ENCODE measurements around the gene NT5DC1. TPM values are rescaled to one million over a fixed set of nuclear protein-coding genes. Genes with fewer than 3 reads are reported as not detected.

NT5DC1 gene
- total RNA-seq, 2 experiments from 2014 or later, result 48.3 to 49.4 TPM

DNA sequence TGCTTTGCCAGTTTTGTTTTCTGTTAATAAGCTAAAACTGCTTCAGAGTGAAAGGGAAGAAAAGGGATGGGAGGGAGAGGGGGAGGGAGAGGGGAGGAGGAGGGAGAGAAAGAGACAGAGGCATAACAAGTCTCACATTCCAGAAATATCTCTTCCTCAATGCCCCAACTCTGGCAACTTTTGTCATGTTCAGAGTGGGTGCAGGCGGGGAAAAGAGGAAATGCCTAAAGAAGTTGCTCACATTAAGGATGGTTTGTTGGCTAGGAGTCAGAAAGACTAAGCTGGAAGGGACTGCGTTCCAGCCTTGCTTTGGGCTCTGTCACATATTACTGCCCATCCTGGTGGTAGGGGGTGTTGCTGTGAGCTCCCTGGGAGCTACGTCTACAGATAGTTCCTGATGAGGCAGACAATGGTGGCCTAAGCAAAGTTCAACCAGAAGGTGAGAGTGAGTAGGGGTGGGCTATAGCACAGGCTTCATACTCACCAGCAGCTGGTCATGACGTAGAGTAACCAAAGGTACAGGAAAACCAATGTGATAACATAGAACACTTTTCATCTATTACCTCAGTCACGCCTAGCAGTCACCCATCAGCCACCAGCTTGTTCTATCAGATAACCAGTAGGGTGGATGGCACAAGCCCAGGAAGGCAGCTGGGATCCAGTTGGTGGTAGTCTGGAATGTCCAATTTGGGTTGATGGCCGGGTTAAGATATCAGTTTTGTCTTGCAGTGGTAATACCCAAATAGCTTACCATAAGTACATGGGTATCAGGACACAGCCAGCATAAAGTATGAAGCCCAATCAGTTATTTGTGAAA, 151.1 kb downstream of the NT5DC1 start:
- H3K9me3 Mint-ChIP-seq, result no peaks in the 10 kb centered on the region
- no peaks in the 10 kb centered on the region for H3K27me3 Mint-ChIP-seq
- ChIA-PET CTCF (interaction anchor here (0.9 kb wide), 1 partner anchor 33 kb away, joined by 3 read pairs; no protein-coding TSS in a partner anchor), POLR2A (interaction anchor here (1.1 to 7.6 kb wide), 4 partner anchors 13 to 320 kb away, joined by 3 to 98 read pairs (median 4); partner anchors contain the start of gene TSPYL1)
- peaks cover 21% of the 10 kb centered on the region for H3K4me1 Mint-ChIP-seq
- no peak for DNase-seq
- H3K36me3 Mint-ChIP-seq (ENCODE audit: low read depth), result peaks cover 8% of the 10 kb centered on the region
- H3K4me3 Mint-ChIP-seq, result peak overlapping the region; percentile 40
- H3K27ac Mint-ChIP-seq, result peak overlapping the region; percentile 47

DNA sequence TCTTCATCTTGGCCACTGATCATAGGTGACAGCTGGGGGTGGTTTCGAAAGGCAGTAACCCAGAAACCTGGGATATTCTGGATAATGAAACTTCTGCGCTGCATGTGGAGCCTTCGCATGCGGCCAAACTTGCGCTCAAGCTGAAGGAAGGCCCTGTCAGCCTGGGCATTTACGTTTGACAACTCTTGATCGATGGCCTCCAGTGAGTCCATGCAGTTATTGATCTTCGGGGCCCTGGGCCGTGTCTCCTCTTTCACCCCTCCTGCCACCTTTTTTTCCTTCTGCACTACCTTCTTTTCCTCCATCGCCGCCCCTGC, 152.5 kb downstream of the NT5DC1 start:
- H3K27me3 Mint-ChIP-seq, result no peaks in the 10 kb centered on the region
- POLR2A ChIA-PET, result interaction anchor here (0.7 to 7.6 kb wide), 7 partner anchors 8 to 326 kb away, joined by 3 to 98 read pairs (median 4); partner anchors contain the start of genes RWDD1 and TSPYL1
- peaks cover 8% of the 10 kb centered on the region for H3K36me3 Mint-ChIP-seq (ENCODE audit: low read depth)
- CTCF ChIA-PET, result interaction anchor here (1.1 to 2.7 kb wide), 5 partner anchors 14 to 141 kb away, joined by 3 to 12 read pairs (median 4); partner anchors contain the start of gene TSPYL1
- H3K9me3 Mint-ChIP-seq, result no peaks in the 10 kb centered on the region
- DNase-seq, result no peak
- no peak overlapping the region for H3K27ac Mint-ChIP-seq
- no peak overlapping the region for H3K4me3 Mint-ChIP-seq
- H3K4me1 Mint-ChIP-seq, result peaks cover 21% of the 10 kb centered on the region

DNA sequence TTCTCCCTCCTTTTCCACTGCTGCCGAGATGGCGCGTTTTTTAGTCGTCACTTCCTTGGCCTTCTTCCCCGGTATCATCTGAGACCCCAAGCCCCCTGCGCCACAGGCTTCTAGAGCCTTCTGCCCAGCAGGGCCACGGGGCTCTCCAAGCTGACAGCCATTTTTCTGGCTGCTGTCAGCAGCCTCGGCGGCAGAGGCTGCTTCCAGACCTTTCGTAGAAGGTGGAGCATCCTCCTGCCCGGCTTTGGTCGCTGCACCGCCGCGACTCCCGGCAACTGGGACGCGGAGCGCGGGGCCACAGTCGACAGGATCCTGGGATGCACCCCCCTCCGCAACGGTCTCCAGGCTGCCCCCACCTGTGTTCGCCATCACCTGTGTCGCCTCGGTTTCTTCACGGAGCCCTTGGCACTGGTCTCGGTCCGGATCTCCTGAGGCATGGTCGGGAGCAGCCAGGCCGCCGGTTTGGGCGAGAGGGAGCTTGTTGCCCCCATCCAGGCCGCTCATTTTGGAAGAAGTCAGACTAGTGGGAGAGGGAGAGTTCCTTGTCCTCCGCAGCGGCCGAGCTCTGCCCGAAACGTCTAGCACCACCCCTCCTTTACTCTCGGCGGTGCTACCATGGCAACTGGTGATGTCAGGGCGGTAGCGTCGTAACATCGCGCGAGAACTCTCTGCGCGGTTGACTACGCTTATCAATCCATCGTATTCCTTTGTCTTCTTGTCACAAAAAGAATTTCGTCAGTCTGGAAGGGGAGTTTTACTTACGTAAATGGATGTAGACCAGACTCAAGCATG, 153.0 kb downstream of the NT5DC1 start, which contains the start of gene TSPYL4:
TSS of gene TSPYL4 (minus strand) at position 571 of the 792 bp plus-strand sequence. CDS start at position 504, 67 bp downstream.
- H3K4me3 Mint-ChIP-seq, result no peak within 1 kb of the TSS
- H3K36me3 Mint-ChIP-seq (ENCODE audit: low read depth), result peaks cover 8% of the 10 kb centered on the region
- H3K27ac Mint-ChIP-seq, result no peak within 1 kb of the TSS
- peaks cover 17% of the 10 kb centered on the region for H3K4me1 Mint-ChIP-seq
- DNase-seq, result peak; percentile 92
- no peaks in the 10 kb centered on the region for H3K27me3 Mint-ChIP-seq
- ChIA-PET CTCF (interaction anchor here (0.7 to 2.7 kb wide), 10 partner anchors 8 to 318 kb away, joined by 3 to 12 read pairs (median 4); partner anchors contain the start of genes RWDD1 and TSPYL1), POLR2A (interaction anchor here (0.6 to 7.6 kb wide), 9 partner anchors 8 to 326 kb away, joined by 3 to 98 read pairs (median 4); partner anchors contain the start of genes NT5DC1, RWDD1 and TSPYL1)
- no peaks in the 10 kb centered on the region for H3K9me3 Mint-ChIP-seq

DNA sequence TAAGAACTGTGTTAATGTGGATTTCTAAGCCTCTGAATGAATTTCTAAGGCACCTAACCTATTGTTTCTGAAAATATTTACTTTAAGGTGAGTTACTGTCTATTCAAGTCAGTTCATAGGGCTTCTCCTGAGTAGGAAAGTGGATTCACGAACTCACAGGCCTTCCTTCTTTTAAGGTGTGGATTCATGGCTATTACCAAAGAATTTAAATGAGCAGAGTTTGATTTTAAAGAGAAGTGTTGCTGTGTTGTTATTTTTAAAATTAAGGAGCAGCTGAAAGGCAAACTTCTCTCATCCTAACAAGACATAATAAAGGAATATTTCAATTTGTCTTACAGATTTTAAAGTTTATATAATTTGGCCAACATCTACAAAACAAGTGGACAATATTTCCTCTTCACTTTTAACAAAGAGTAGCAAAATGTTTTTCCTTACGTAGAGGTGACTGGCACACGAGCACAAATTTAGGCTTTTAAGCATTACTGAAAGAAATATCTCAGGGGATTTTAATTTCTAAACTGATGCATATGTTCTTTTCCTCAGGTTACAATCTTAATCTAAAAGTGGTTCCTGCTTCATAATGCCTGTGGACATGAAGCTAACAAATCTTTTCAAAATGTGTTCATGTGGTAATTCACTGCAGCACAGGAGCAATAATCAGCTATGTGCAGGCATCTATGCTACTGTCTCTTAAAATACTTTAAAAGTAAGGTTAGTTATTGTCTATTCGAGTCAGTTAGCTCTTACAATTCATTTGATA, 153.8 kb downstream of the NT5DC1 start:
- CTCF ChIA-PET, result interaction anchor here (0.5 to 2.7 kb wide), 9 partner anchors 9 to 317 kb away, joined by 3 to 12 read pairs (median 5); partner anchors contain the start of genes RWDD1 and TSPYL1
- H3K4me1 Mint-ChIP-seq, result peaks cover 16% of the 10 kb centered on the region
- no peak for DNase-seq
- POLR2A ChIA-PET, result interaction anchor here (0.6 to 7.6 kb wide), 8 partner anchors 9 to 317 kb away, joined by 3 to 98 read pairs (median 7); partner anchors contain the start of genes NT5DC1, RWDD1 and TSPYL1
- peaks cover 8% of the 10 kb centered on the region for H3K36me3 Mint-ChIP-seq (ENCODE audit: low read depth)
- H3K4me3 Mint-ChIP-seq, result no peak overlapping the region
- H3K27ac Mint-ChIP-seq, result no peak overlapping the region
- no peaks in the 10 kb centered on the region for H3K9me3 Mint-ChIP-seq
- no peaks in the 10 kb centered on the region for H3K27me3 Mint-ChIP-seq

DNA sequence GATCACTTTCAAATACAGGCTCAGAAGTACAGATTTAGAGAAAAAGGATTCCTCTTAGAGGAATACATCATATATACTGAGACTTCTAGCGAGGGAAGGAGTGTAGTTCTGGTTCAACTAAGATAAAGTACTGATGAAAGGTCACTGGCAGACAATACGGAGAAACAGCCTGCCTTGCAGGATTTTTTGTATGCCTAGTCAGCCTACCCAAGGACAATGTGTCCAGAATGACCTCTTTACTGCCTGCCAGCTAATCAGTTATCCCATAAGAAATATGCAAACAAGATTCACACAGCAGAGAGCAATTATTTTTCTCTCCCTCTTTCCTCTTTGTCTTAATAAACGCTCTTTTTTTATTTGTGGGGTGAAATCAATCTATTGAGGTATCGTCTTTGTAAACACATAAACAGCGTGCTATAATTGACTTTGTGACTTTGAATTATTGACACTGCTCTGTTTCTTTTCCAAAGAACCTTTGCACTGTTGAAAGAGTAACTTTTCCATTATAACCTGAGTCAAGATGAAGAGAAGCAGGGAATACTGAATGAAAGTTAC, 154.7 kb downstream of the NT5DC1 start:
- Mint-ChIP-seq H3K36me3 (ENCODE audit: low read depth) (peaks cover 6% of the 10 kb centered on the region), H3K27me3 (no peaks in the 10 kb centered on the region), H3K27ac (no peak overlapping the region), H3K9me3 (no peaks in the 10 kb centered on the region), H3K4me3 (no peak overlapping the region), H3K4me1 (peaks cover 11% of the 10 kb centered on the region)
- DNase-seq, result no peak
- CTCF ChIA-PET, result interaction anchor here (1.1 to 2.7 kb wide), 5 partner anchors 13 to 316 kb away, joined by 4 to 10 read pairs (median 5); partner anchors contain the start of gene RWDD1
- POLR2A ChIA-PET, result interaction anchor here (1.5 to 7.6 kb wide), 4 partner anchors 13 to 316 kb away, joined by 5 to 98 read pairs (median 10); partner anchors contain the start of genes RWDD1 and TSPYL1

DNA sequence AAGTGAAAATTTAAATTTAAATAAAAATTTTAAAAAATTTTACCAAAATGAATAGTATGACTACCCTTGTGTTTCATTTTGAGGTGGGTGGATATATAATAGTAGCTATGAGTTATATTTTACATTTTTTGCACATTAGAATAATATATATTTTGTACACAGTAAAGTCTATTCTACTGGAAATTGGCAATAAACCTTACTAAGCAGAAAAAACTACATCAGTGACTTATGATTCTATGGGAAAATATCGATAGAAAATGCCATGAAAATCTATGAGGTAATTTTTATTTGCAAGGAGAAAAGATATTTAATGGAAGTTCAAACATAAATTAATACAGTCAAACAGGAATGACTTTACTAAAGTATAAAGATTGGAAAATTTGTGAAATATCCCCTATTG, 156.0 kb downstream of the NT5DC1 start:
- ChIA-PET CTCF (interaction anchor here (1.8 kb wide), 1 partner anchor 12 kb away, joined by 4 read pairs; no protein-coding TSS in a partner anchor), POLR2A (interaction anchor here (0.6 to 7.6 kb wide), 2 partner anchors 22 to 48 kb away, joined by 3 to 98 read pairs; partner anchors contain the start of gene TSPYL1)
- H3K4me3 Mint-ChIP-seq, result no peak overlapping the region

DNA sequence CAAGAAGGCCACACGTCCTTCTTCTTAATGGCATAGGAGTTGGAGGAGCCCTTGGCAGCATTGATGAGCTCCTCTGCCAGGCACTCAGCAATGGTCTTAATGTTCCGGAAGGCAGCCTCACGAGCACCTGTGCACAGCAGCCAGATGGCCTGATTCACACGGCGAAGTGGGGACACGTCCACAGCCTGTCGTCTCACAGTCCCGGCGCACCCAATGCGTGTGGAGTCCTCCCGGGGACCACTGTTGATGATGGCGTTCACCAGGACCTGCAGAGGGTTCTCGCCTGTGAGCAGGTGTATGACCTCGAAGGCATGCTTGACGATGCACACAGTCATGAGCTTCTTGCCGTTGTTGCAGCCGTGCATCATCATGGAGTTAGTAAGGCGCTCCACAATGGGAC, 157.9 kb downstream of the NT5DC1 start:
- ChIA-PET CTCF (no interaction called here), POLR2A (interaction anchor here (3.0 kb wide), 1 partner anchor 21 kb away, joined by 10 read pairs; the partner anchor contains the start of gene TSPYL1)
- peaks cover 10% of the 10 kb centered on the region for H3K36me3 Mint-ChIP-seq (ENCODE audit: low read depth)
- H3K27ac Mint-ChIP-seq, result no peak overlapping the region
- H3K27me3 Mint-ChIP-seq, result no peaks in the 10 kb centered on the region
- no peak overlapping the region for H3K4me3 Mint-ChIP-seq
- no peaks in the 10 kb centered on the region for H3K4me1 Mint-ChIP-seq
- no peak for DNase-seq
- H3K9me3 Mint-ChIP-seq, result peaks cover 8% of the 10 kb centered on the region

More for the DNA sequence above, 156.0 kb downstream of the NT5DC1 start:
- no peaks in the 10 kb centered on the region for H3K27me3 Mint-ChIP-seq
- no peak for DNase-seq
- no peaks in the 10 kb centered on the region for H3K9me3 Mint-ChIP-seq
- H3K27ac Mint-ChIP-seq, result no peak overlapping the region
- no peaks in the 10 kb centered on the region for H3K36me3 Mint-ChIP-seq (ENCODE audit: low read depth)
- no peaks in the 10 kb centered on the region for H3K4me1 Mint-ChIP-seq

DNA sequence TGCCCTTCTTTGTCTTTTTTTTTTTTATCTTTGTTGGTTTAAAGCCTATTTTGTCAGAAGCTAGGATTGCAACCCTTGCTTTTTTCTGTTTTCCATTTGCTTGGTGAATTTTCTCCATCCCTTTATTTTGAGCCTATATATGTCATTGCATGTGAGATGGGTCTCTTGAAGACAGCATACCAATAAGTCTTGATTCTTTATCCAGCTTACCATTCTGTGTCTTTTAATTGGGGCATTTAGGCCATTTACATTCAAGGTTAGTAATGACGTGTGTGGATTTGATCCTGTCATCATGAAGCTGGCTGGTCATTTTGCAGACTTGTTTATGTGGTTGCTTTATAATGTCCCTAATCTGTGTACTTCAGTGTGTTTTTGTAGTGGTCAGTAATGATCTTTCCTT, 162.7 kb downstream of the NT5DC1 start:
- CTCF ChIA-PET, result no interaction called here
- peaks cover 25% of the 10 kb centered on the region for H3K36me3 Mint-ChIP-seq (ENCODE audit: low read depth)
- no peak for DNase-seq

DNA sequence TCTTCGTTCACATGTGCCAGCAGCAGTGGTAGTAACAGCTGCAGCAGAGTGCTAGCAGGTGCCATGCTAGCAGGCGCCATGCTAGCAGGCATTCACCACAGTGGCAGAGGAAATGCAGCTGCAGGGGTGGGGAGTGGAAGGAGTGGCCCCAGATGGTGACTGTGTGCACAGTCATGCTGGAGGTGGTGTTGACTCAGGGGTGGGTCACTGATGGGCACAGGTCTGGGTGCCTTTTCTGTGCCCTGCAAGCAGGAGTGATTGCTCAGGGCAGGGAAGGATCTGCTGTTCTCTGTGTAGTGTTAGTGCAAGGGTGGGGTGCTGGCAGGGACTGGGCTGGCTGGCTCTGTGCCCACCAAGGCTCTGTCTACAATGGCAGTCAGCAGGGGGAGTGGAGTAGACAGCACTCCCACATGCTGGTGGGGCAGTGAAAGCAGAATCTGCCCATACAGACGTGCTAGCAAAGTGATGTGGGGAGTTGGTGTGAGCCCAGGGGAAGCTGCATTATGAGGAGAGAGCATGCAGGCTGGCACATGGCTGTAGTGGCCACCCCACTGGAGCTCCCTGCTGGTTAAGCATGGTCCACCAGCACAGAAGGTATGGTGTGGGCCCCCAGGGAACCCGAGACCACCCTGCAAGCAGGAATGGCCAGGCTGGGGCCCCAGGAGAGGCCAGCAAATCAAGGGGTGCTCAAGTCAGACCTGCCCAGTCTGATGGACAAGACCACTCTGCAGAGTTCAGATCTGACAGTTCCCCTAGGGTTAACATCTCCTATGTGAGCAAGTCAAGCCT, 164.6 kb downstream of the NT5DC1 start:
- peaks cover 7% of the 10 kb centered on the region for H3K4me1 Mint-ChIP-seq
- H3K27ac Mint-ChIP-seq, result no peak overlapping the region
- H3K4me3 Mint-ChIP-seq, result no peak overlapping the region
- H3K27me3 Mint-ChIP-seq, result no peaks in the 10 kb centered on the region
- ChIA-PET CTCF (no interaction called here), POLR2A (no interaction called here)
- H3K36me3 Mint-ChIP-seq (ENCODE audit: low read depth), result peaks cover 25% of the 10 kb centered on the region
- DNase-seq, result no peak
- H3K9me3 Mint-ChIP-seq, result peaks cover 15% of the 10 kb centered on the region

More for the DNA sequence above, 162.7 kb downstream of the NT5DC1 start:
- Mint-ChIP-seq H3K4me1 (peaks cover 3% of the 10 kb centered on the region), H3K4me3 (no peak overlapping the region), H3K27me3 (no peaks in the 10 kb centered on the region), H3K27ac (no peak overlapping the region), H3K9me3 (peaks cover 15% of the 10 kb centered on the region)
- POLR2A ChIA-PET, result no interaction called here

DNA sequence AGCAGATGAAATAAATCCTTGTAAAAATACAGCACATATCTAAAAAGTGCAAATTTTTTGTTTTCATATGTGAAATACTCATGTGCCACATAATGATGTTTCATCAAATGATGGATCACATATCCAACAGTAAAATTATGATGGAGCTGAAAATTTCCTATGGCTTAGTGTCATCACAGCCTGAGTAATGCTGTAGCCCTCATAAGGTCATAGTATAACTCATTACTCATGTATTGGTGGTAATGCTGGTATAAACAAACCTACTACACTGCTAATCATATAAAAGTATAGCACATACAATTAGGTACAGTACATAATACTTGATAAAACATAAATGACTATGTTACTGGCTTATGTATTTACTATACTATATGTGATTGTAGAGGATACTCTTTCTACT, 166.2 kb downstream of the NT5DC1 start:
- DNase-seq, result no peak
- ChIA-PET POLR2A (interaction anchor here (2.1 to 2.7 kb wide), 2 partner anchors 12 to 13 kb away, joined by 11 to 23 read pairs; partner anchors contain the start of genes TSPYL1 and TSPYL4), CTCF (interaction anchor here (0.9 to 1.9 kb wide), 3 partner anchors 13 to 304 kb away, joined by 3 to 6 read pairs (median 4); partner anchors contain the start of genes RWDD1 and TSPYL4)
- Mint-ChIP-seq H3K36me3 (ENCODE audit: low read depth) (peaks cover 30% of the 10 kb centered on the region), H3K27ac (no peak overlapping the region), H3K4me3 (no peak overlapping the region), H3K27me3 (no peaks in the 10 kb centered on the region), H3K9me3 (peaks cover 15% of the 10 kb centered on the region), H3K4me1 (peaks cover 7% of the 10 kb centered on the region)

Data from activated CD4-positive, alpha-beta memory T cell treated with anti-CD3 and anti-CD28 coated beads, Interleukin-2, amount 10 ng/mL, durations not matched to agents 7 days and 5 days (primary cell).